Activated naive CD4-positive, alpha-beta T cell treated with Interleukin-2 at 50 U/mL for 16 hours (primary cell): ENCODE results near the gene ACADSB.

Experiments used
- DNase-seq: peaks from one replicate; pipeline ENCODE4 v3.0.0-alpha.2; 2020

ACADSB gene

GRCh38 chr10:123103944-123104343, 95.1 kb downstream of the ACADSB start:
- no peak for DNase-seq
